K562 (cell line): ENCODE measurements around the gene MDP1. TPM values are rescaled to one million over a fixed set of nuclear protein-coding genes. Genes with fewer than 3 reads are reported as not detected.

Source experiments
- ATAC-seq: fragments of 200-7000 bp; cut with Tn5 transposase; 3 replicates; pipeline ENCODE4 v1.9.1; 2020; ENCODE audit warnings: moderate library complexity
- BruUV-seq: library from RNA; stranded (reverse); fragments of 400-500 nt; replicated peaks from 2 replicates; lab custom pipeline; 2021; lab: Mats Ljungman, UMichigan
- CTCF ChIA-PET: fragments of 300-600 bp; formaldehyde crosslinking; extraction: SDS; loops from one replicate; lab custom pipeline; 2021; ENCODE audit warnings: low intra/inter-chr PET ratio; lab: Yijun Ruan, JAX
- POLR2A ChIA-PET: fragments of 300-600, 350-650 bp; sonication (Branson Sonifier 250); formaldehyde crosslinking; extraction: SDS; loops from one replicate; lab custom pipeline; 2021; ENCODE audit warnings: antibody characterized with exemption, inconsistent platforms; lab: Yijun Ruan, JAX
- DNase-seq, 4 experiments: peaks; one replicate each; pipeline versions ENCODE4 v3.0.0 to v3.0.0-alpha.2; 2011 to 2018; ENCODE audit warnings: low spot score in 3 of 4, mixed read lengths in 3 of 4; ENCODE audit errors: extremely low read depth in 1 of 4
- FAIRE-seq: peaks from 2 replicates; lab custom pipeline; 2011; peaks lifted over from hg19 to GRCh38; lab: Jason Lieb, UNC
- H2AFZ ChIP-seq: 2 replicates; pipeline ENCODE4 v1.6.0; 2011; ENCODE audit warnings: low read depth, low read length, control low read depth, inconsistent platforms
- H3K27ac ChIP-seq: fragments of 200-600 bp; 3 replicates; pipeline ENCODE4 v1.8.0; 2011; ENCODE audit warnings: low read depth, mild to moderate bottlenecking, control low read depth, inconsistent platforms, low read length, moderate library complexity, mixed read lengths; ENCODE audit errors: extremely low read depth
- H3K27me3 ChIP-seq, 2 experiments: fragments of 300-600 bp in 1 of 2; 2 replicates in 1 of 2; 3 replicates in 1 of 2; pipeline versions ENCODE4 v1.6.0 to v1.8.0; 2011; ENCODE audit warnings: inconsistent platforms in 2 of 2, low read length in 2 of 2, mild to moderate bottlenecking in 1 of 2, mixed read lengths in 1 of 2, moderate library complexity in 1 of 2; ENCODE audit not compliant: control insufficient read depth in 2 of 2, insufficient read depth in 2 of 2
- H3K36me3 ChIP-seq: fragments of 300-600 bp; 3 replicates; pipeline ENCODE4 v1.8.0; 2011; ENCODE audit warnings: mild to moderate bottlenecking, low read length, inconsistent platforms; ENCODE audit not compliant: control insufficient read depth, insufficient read depth
- H3K4me1 ChIP-seq, 2 experiments: fragments of 200-600 bp in 1 of 2; replicated peaks in 1 of 2; 2 replicates in 1 of 2; 3 replicates in 1 of 2; pipeline versions ENCODE4 v1.5.1 to v1.8.0; 2011; ENCODE audit warnings: inconsistent platforms in 2 of 2, low read length in 2 of 2, mild to moderate bottlenecking in 1 of 2, mixed read lengths in 1 of 2, moderate library complexity in 1 of 2; ENCODE audit not compliant: control insufficient read depth in 2 of 2, insufficient read depth in 2 of 2
- H3K4me2 ChIP-seq: 2 replicates; pipeline ENCODE4 v1.6.1; 2011; ENCODE audit warnings: low read length, control low read depth, inconsistent platforms, mixed read lengths; ENCODE audit not compliant: insufficient read depth
- H3K4me3 ChIP-seq: fragments of 200-600 bp; sonication (generic), shearing (Covaris generic); 2 replicates; pipeline ENCODE4 v1.5.1; 2016; ENCODE audit warnings: control low read depth, inconsistent platforms
- H3K79me2 ChIP-seq: fragments of 200-600 bp; 3 replicates; pipeline ENCODE4 v1.8.0; 2011; ENCODE audit warnings: low read length, inconsistent platforms; ENCODE audit not compliant: control insufficient read depth, insufficient read depth
- H3K9ac ChIP-seq, 2 experiments: 2 replicates each; pipeline versions ENCODE4 v1.6.0 to v1.6.1; 2011; ENCODE audit warnings: low read depth in 2 of 2, low read length in 2 of 2, control low read depth in 1 of 2, inconsistent platforms in 1 of 2, mild to moderate bottlenecking in 1 of 2, mixed read lengths in 1 of 2; ENCODE audit not compliant: insufficient read depth in 1 of 2
- H3K9me1 ChIP-seq: one replicate; pipeline ENCODE4 v1.6.0; 2011; ENCODE audit warnings: inconsistent platforms, mild to moderate bottlenecking, low read length, moderate library complexity; ENCODE audit not compliant: control insufficient read depth, insufficient read depth
- H3K9me3 ChIP-seq: replicated peaks from 2 replicates; pipeline ENCODE4 v1.5.1; 2011; ENCODE audit warnings: low read depth, low read length, inconsistent platforms; ENCODE audit not compliant: control insufficient read depth, insufficient read depth
- H4K20me1 ChIP-seq: replicated peaks from 2 replicates; pipeline ENCODE4 v1.6.1; 2011; ENCODE audit warnings: low read length, inconsistent platforms, mixed read lengths; ENCODE audit not compliant: control insufficient read depth, insufficient read depth
- CBFA2T2 ChIP-seq: fragments of 450-650 bp; conservative IDR thresholded peaks from 2 replicates; pipeline ENCODE4 v1.6.1; 2017; ENCODE audit warnings: mild to moderate bottlenecking
- FOXJ2 ChIP-seq: fragments of 200-800 bp; sonication (Bioruptor generic); IDR thresholded peaks from 2 replicates; pipeline ENCODE4 v1.6.1; 2016; ENCODE audit warnings: missing genetic modification characterization, missing compliant biosample characterization
- FUS ChIP-seq: fragments of 200-400 bp; formaldehyde crosslinking; optimal IDR thresholded peaks from 2 replicates; pipeline ENCODE3; 2017; ENCODE audit warnings: low read depth, low read length
- GTF2F1 ChIP-seq: IDR thresholded peaks from 2 replicates; pipeline ENCODE4 v1.6.1; 2011; ENCODE audit warnings: low read depth, low read length, improper control_type of control experiment
- HDAC6 ChIP-seq: IDR thresholded peaks from 2 replicates; pipeline ENCODE4 v1.6.1; 2012; ENCODE audit warnings: low read depth, mild to moderate bottlenecking, control low read depth, inconsistent platforms, low read length, moderate library complexity
- RBFOX2 ChIP-seq: fragments of 200-400 bp; formaldehyde crosslinking; IDR thresholded peaks from 2 replicates; pipeline ENCODE4 v1.6.1; 2017; ENCODE audit warnings: low read depth, mild to moderate bottlenecking, low read length, moderate library complexity
- ZFP1 ChIP-seq: fragments of 450-650 bp; formaldehyde crosslinking; IDR thresholded peaks from 2 replicates; pipeline ENCODE4 v1.4.0; 2020; ENCODE audit warnings: mild to moderate bottlenecking, mixed read lengths
- ZNF551 ChIP-seq: fragments of 250-450 bp; sonication (Bioruptor Pico); IDR thresholded peaks from 2 replicates; pipeline ENCODE4 v1.5.0; 2021; ENCODE audit warnings: mild to moderate bottlenecking, moderate library complexity
- ZNF766 ChIP-seq: fragments of 200-800 bp; sonication (Bioruptor generic); conservative IDR thresholded peaks from 2 replicates; pipeline ENCODE4 v1.6.1; 2016; ENCODE audit warnings: missing genetic modification characterization, missing compliant biosample characterization
- WGBS: fragments of 100-300 bp; shearing (Covaris generic); methylation state at CpG from one replicate; pipeline ENCODE4 v1.1.6; 2016; ENCODE audit warnings: low coverage, mixed read lengths; ENCODE audit not compliant: insufficient coverage; ENCODE audit errors: missing lambda C conversion rate; 5-methylcytosine and 5-hydroxymethylcytosine counted together
- in situ Hi-C: fragments of 300-500 bp; cut with MboI; formaldehyde crosslinking; loops from 4 replicates; pipeline ENCODE4 v1.15.0; 2018; ENCODE audit warnings: inconsistent platforms, mixed read lengths
- intact Hi-C: fragments of 100-400 bp; cut with micrococcal nuclease; formaldehyde crosslinking; loops from 2 replicates; pipeline ENCODE4 v1.14.2; 2022
- polyA plus RNA-seq, 8 experiments: library from polyadenylated mRNA; depleted of rRNA in 4 of 8; stranded (reverse) in 5 of 8; unstranded in 3 of 8; fragments of >200 nt; fragmentation: Nextera tagmentation in 2 of 8; fragmentation: Illumina TruSeq in 1 of 8; extraction: Ambion mirVana in 2 of 8; extraction: Trizol in 1 of 8; gene quantifications; 2 replicates each; pipeline versions ENCODE4 v1.2.1 to v1.2.3, GENCODE V29; 2011 to 2014; ENCODE audit warnings: inconsistent platforms in 1 of 8, missing spikeins in 1 of 8
- total RNA-seq, 7 experiments: library from RNA; depleted of rRNA in 6 of 7; stranded (reverse); fragments of >200 nt in 6 of 7; fragmentation: Illumina TruSeq in 2 of 7; extraction: Trizol in 2 of 7; gene quantifications; 2 replicates each; pipeline versions ENCODE4 v1.2.1 to v1.2.3, GENCODE V29; 2011 to 2021; ENCODE audit warnings: low replicate concordance in 1 of 7
- TF ChIP-seq, protein P1 (sequence below): fragments of 250-450 bp; sonication (Bioruptor Pico); IDR thresholded peaks from 2 replicates; pipeline ENCODE4 v1.5.0; 2021

Gene MDP1
- total and polyA plus RNA-seq, 9 of the 15 experiments (the other 6 are each of a cell fraction or from before 2014, with no cell fraction given) = 2.7 to 29.6 (median 11.0) TPM

GRCh38 chr14:24259282-24260025 lies 43.6 kb upstream of the MDP1 start:
- BruUV-seq = no TSS peak
- no peaks in the 10 kb centered on the region for H3K9me3 ChIP-seq
- CTCF ChIA-PET = no interaction called here
- intact Hi-C loops (no loop called here), in situ Hi-C loops (no loop called here)
- no peak overlapping the region for H3K4me2 ChIP-seq
- ATAC-seq (no peak), FAIRE-seq (no peak), DNase-seq (peak in 1 of 4 experiments; percentile 14)
- no peaks in the 10 kb centered on the region for H3K9me1 ChIP-seq
- no peak overlapping the region; a peak in 1 of 4 replicates for H3K9ac ChIP-seq
- no peak overlapping the region for H3K27ac ChIP-seq
- H3K4me3 ChIP-seq = no peak overlapping the region
- no peaks in the 10 kb centered on the region for H3K27me3 ChIP-seq
- WGBS = 89% methylated on average over 9 of the region's 16 CpGs
- H3K4me1 ChIP-seq = peaks cover 22 to 75% of the 10 kb centered on the region in 2 experiments; a peak in 4 of 5 replicates
- H2AFZ ChIP-seq = no peak overlapping the region
- H4K20me1 ChIP-seq = no peaks in the 10 kb centered on the region
- no peaks in the 10 kb centered on the region; the same call in 1 of the 3 replicates for H3K36me3 ChIP-seq
- POLR2A ChIA-PET = interaction anchor here (0.6 kb wide), 1 partner anchor 12 kb away, joined by 3 read pairs; the partner anchor contains the start of gene RABGGTA
- TF ChIP-seq CBFA2T2 (no peak), ZNF551 (no peak), GTF2F1 (no peak), RBFOX2 (no peak), FOXJ2 (tag) (no peak), FUS (no peak), ZNF766 (no peak), ZFP1 (CRISPR knock-in tag) (no peak), HDAC6 (no peak)
- TF ChIP-seq, protein P1, sequence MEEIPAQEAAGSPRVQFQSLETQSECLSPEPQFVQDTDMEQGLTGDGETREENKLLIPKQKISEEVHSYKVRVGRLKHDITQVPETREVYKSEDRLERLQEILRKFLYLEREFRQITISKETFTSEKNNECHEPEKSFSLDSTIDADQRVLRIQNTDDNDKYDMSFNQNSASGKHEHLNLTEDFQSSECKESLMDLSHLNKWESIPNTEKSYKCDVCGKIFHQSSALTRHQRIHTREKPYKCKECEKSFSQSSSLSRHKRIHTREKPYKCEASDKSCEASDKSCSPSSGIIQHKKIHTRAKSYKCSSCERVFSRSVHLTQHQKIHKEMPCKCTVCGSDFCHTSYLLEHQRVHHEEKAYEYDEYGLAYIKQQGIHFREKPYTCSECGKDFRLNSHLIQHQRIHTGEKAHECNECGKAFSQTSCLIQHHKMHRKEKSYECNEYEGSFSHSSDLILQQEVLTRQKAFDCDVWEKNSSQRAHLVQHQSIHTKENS (CRISPR knock-in tag) = no peak
- no peaks in the 10 kb centered on the region for H3K79me2 ChIP-seq
